C4-2B (cell line): ENCODE results near the gene GRIN3B.

Experiments
- H3K27ac ChIP-seq: fragments of 450-650 bp; 2 replicates; pipeline ENCODE4 v1.5.1; 2017
- CTCF ChIP-seq: fragments of 450-650 bp; conservative IDR thresholded peaks from 2 replicates; pipeline ENCODE4 v1.5.1; 2017; ENCODE audit warnings: mild to moderate bottlenecking
- ZFX ChIP-seq: fragments of 450-650 bp; IDR thresholded peaks from 2 replicates; pipeline ENCODE4 v1.6.1; 2017

GRIN3B gene

GRCh38 chr19:1028062-1028926 is 28.1 kb downstream of the GRIN3B start:
- no peak for TF ChIP-seq ZFX
- no peak for TF ChIP-seq CTCF
- no peak overlapping the region for H3K27ac ChIP-seq

- TF ChIP-seq CTCF (no peak), ZFX (no peak)
- no peak overlapping the region for H3K27ac ChIP-seq
Observed at GRCh38 chr19:1032264-1032867, 32.1 kb downstream of the GRIN3B start.

- no peak for TF ChIP-seq ZFX
- TF ChIP-seq CTCF = no peak
- H3K27ac ChIP-seq = no peak overlapping the region
Observed at GRCh38 chr19:1035998-1036621, 35.9 kb downstream of the GRIN3B start.

- TF ChIP-seq CTCF (no peak), ZFX (no peak)
- no peak overlapping the region for H3K27ac ChIP-seq
Observed at GRCh38 chr19:1037621-1038064, 37.4 kb downstream of the GRIN3B start.

- H3K27ac ChIP-seq = peak overlapping the region; percentile 73
- TF ChIP-seq ZFX = no peak
- TF ChIP-seq CTCF = no peak
Observed at GRCh38 chr19:1038978-1039645, 38.9 kb downstream of the GRIN3B start.

GRCh38 chr19:1039646-1040475 is 39.6 kb downstream of the GRIN3B start, which contains the start of gene ABCA7:
Gene ABCA7, plus strand, starts transcription at chr19:1040107. Its CDS starts 1,255 bp downstream, at chr19:1041362.
- TF ChIP-seq CTCF (no peak), ZFX (peak; percentile 21; the same call in 1 of the 2 replicates)
- H3K27ac ChIP-seq = peak within 1 kb of the TSS; percentile 73
